NCI-H524 (cell line): Measurements from ENCODE around the gene ABCC2.

Experiments used
- DNase-seq, 2 experiments: peaks; one replicate each; lab custom pipeline; 2025; lab: John Stamatoyannopoulos, UW

ABCC2 gene

GRCh38 chr10:99775850-99776249 is 6.6 kb upstream of the ABCC2 start:
- no peak for DNase-seq

- peak in 1 of 2 experiments; percentile 1 for DNase-seq
Measured at GRCh38 chr10:99777918-99778714, 4.3 kb upstream of the ABCC2 start.

DNA sequence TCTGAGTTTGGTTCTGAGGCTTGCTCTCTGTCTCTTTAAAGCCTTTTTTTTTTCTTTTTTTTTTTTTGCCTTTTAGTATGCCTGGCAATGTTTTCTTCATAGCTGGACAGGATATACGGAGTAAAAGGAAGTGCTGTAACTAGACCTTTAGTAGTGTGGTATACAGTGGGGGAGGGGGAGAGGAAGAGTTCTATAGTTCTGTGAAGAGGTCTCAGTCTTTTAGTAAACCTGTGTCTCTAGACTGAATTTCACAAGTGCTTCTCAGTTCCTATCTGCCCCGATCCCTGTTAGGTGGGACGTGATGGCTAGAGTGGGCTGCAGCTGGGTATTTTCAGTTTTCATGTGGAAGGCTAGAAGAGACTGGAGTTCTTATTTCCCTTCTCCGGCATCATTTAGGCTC is 3.1 kb upstream of the ABCC2 start:
- no peak for DNase-seq

GRCh38 chr10:99781734-99782429 is 558 bp upstream of the ABCC2 start:
- DNase-seq = no peak

DNA sequence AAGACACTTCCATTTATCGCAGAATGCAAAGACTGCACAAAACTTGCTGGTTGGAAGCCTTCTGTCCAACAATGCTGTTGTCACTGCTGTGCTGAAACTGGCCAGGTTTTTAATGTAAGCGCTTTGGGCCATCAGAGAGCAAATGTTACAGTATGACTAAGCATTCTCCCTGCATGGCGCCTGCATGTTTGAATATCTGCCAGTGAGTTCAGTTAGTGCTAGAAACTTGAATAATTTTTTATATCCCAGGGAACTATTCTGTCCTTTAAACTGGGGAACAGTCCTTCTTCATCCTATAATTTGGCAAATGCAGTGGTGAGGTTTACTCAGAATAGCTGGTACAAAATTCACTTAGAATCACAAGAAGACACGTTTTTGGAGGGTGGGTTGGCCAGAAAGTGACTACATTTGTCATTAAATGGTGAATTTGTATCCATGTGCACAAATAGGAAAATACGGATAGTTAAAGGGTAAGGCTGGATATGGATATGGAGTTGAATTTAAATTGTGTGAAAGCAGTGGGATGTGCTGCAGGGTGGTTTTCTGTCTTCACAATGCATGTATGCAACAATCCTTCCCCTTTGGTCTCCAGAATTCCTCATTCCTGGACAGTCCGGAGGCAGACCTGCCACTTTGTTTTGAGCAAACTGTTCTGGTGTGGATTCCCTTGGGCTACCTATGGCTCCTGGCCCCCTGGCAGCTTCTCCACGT is 1.7 kb downstream of the ABCC2 start:
- no peak for DNase-seq

GRCh38 chr10:99784727-99785441 is 2.4 kb downstream of the ABCC2 start:
- DNase-seq = no peak

GRCh38 chr10:99785646-99786045 is 3.2 kb downstream of the ABCC2 start:
- no peak for DNase-seq

DNA sequence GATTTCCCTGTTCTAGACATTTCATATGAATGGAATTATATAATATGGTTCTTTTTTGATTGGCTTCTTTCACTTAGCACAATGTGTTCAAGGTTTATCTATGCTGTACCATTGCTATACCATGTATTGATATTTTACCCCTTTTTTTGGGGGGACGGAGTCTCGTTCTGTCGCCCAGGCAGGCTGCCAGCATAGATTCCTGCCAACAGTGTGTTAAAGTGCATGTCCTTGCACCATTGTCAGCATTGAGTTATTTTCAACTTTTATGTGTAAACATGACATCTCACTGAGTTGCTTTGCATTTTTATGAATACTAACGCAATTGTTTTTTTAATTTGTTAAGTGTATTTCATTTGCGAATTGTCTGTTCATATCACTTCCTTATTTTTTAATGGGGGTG is 4.9 kb downstream of the ABCC2 start:
- DNase-seq = no peak

- no peak for DNase-seq
Measured at GRCh38 chr10:99787782-99788445, 5.5 kb downstream of the ABCC2 start.

GRCh38 chr10:99788598-99789256 is 6.3 kb downstream of the ABCC2 start:
- no peak for DNase-seq

- no peak for DNase-seq
Measured at GRCh38 chr10:99791831-99792230, 9.4 kb downstream of the ABCC2 start.

GRCh38 chr10:99793819-99794218 is 11.4 kb downstream of the ABCC2 start:
- no peak for DNase-seq

DNA sequence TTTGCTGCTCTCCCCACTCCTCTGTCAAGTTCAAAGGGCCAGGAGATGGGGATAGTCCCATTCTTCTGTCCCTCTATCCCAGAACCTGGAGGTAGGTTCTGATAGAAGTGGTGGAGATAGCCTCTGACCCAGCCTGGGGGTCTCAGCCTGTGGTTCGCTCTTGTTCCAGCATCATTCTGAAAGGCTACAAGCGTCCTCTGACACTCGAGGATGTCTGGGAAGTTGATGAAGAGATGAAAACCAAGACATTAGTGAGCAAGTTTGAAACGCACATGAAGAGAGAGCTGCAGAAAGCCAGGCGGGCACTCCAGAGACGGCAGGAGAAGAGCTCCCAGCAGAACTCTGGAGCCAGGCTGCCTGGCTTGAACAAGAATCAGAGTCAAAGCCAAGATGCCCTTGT is 14.5 kb downstream of the ABCC2 start:
- DNase-seq = no peak

DNA sequence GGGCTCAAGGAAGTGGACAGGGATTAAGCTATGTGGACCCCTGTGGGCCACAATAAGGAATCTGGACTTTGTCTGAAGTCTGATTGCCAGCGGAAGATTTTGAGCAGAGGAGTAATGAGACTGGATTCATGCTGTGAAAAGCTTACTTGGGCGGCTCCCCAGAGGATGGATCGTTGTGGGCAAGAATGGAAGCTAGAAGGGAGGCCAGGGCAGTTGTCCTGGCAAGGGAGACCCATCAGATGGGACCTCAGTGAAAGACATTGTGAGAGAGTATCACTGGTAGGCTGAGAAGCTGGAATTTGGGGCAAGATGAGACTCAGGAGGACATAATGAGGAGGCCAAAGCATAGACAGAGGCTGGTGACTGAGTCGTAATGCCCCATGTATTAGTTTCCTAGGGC is 15.6 kb downstream of the ABCC2 start:
- DNase-seq = no peak

DNA sequence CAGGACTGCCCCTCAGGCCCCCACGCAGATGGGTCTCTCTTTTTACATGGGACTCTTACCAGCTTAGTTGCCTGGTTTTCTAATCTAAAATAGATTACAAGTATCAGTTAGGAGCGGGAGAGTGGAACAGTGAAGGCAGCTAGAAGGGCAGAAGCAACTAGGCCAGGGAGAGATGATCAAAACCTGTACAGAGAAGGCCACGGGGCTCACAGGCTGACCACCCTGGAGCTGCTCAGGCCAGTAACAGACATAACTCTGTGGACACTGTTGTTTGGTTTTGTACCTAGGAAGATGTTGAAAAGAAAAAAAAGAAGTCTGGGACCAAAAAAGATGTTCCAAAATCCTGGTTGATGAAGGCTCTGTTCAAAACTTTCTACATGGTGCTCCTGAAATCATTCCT is 16.5 kb downstream of the ABCC2 start:
- DNase-seq = no peak

GRCh38 chr10:99799613-99800012 is 17.2 kb downstream of the ABCC2 start:
- no peak for DNase-seq

DNA sequence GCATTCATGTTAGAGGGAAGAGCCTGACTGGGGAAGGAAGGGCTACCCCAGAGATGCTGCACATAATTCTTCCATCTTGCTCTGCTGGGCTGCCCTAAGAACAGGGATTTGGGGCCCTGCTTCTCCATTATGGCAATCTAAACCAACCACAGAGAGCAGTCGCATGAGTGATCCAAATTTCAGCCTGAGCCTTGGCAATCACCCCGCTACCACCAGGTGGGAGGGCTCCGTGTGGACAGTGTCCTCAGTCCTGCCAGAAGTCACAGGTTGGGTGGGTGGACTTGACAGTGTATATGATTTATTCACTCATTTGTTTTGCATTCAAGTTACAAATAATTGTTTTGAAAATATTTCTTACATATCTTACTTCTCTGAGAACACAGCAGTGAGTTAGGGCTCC is 22.0 kb downstream of the ABCC2 start:
- DNase-seq = no peak

- no peak for DNase-seq
Measured at GRCh38 chr10:99805190-99805589, 22.8 kb downstream of the ABCC2 start.

DNA sequence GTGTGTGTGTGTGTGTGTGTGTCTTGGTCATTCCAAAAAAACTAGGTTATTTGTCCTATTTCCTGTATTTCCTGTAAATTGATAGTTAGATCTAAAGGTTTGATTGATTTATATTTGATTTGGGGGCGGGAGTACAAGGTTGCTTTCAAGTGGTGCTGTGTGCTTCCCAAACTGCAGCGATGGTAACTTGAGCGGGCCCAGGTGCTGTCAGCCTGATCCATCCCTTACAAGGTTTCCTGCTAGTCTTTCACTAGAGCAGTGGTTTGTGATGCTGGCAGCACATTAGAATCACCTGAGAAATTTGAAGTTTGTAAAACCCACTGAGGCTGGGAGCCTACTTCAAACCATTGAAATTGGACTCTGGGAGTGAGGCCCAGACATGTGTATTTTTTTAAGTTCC is 23.7 kb downstream of the ABCC2 start:
- DNase-seq = no peak

- DNase-seq = no peak
Measured at GRCh38 chr10:99807786-99808185, 25.3 kb downstream of the ABCC2 start.

GRCh38 chr10:99808270-99808669 is 25.8 kb downstream of the ABCC2 start:
- no peak for DNase-seq
